GDM1 (cell line): ENCODE results near the gene RPS6KB2.
"Not testable (repeated sequence)": the region's sequence is repeated elsewhere in the genome, so short reads cannot be mapped to it uniquely, and the experiment has no call there.

Experiments used
- DNase-seq: peaks from one replicate; lab custom pipeline; 2025; lab: John Stamatoyannopoulos, UW

Gene RPS6KB2

GRCh38 chr11:67410984-67411784 is 17.1 kb upstream of the RPS6KB2 start:
- no peak for DNase-seq

DNA sequence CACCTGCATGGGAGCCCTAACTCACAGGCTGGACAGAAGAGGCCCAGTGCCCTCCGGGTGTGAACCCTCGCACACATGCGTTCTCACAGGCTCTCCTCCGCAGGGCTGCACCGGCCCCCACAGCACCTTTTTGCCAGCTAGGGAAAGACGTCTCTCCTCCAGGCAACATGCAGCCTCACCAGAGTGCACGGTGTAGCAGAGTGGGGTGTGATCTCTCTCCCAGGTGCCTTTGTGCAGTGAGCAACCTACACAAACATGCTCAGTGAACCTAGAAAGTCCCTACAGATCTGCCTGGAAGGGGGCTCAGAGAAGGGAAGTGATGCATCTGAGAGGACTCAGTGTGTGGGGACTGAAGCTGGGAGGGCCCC is 16.5 kb upstream of the RPS6KB2 start:
- no peak for DNase-seq

GRCh38 chr11:67412495-67413179 is 15.7 kb upstream of the RPS6KB2 start:
- DNase-seq, result no peak

DNA sequence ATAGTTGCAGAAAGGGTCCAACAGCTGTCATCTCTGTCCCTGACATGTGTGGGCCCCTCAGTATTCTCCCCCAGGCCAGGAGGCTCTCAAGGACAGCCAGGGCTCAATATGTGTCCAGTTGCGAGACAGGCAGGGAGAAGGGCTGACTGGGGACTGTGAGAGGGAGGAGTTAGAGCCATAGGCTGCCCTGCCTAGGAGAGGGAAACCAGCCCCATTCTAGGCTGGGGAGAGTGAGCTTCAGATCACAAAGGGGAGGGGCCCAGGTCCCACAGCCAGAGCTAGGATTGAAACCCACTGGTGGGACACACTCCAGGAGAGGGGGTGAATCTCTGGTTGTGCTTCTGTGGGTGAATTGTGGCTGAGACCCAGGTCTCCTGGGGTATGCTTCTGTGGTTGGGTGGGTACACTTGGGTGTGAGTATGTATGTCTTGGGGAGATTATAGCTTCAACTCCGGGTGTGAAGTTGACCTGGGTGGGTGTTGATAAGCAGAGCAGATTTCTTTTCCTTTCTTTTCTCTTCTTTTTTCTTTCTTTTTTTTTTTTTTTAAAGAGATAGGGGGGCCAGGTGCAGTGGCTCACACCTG is 14.9 kb upstream of the RPS6KB2 start:
- no peak for DNase-seq

DNA sequence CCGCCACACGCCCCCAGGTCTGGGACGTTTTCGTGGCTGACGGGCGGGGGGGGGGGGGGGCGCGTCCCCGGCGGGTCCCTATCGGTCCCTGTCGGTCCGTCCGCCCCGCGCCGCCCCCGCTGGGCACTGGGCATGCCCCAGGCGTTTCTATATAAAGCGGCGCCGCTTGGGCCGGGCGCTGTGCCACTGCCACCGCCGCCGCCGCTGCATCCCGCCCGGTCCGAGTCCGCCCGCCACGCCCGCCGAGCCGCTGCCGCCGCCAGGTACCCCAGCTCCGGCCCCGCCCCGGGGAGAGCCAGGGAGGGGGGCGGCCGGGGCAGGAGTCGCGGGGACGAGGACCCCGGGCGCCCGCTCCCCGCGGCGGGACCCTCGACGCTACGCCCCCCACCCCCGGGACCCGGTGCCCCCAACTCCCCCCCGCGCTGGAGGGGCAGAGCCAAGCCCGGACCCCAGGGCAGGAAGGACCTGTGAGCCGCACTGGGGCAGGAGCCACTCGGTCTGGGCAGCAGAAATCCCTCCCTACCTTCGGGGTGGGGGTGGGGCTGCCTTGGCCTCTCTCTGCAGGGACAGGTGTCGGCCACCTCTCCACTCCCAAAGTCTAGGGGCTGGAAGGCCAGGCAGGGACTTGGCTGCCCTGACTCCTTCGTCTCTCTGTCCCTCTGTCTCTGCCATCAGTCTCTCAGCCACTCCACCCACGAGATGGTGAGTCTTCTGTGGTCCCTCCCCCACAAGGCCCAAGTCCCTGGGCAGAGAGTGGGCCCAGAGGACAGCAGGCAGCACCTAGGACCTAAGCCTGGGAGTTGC is 12.6 kb upstream of the RPS6KB2 start, which contains the start of gene CARNS1:
Gene CARNS1, plus strand, starts transcription at position 178 of the 804 bp plus-strand sequence. Its CDS starts 522 bp downstream, at position 700.
- no peak for DNase-seq

GRCh38 chr11:67416416-67417335 is 11.6 kb upstream of the RPS6KB2 start:
- peak; percentile 21 for DNase-seq

GRCh38 chr11:67417425-67417824 is 10.9 kb upstream of the RPS6KB2 start:
- no peak for DNase-seq

DNA sequence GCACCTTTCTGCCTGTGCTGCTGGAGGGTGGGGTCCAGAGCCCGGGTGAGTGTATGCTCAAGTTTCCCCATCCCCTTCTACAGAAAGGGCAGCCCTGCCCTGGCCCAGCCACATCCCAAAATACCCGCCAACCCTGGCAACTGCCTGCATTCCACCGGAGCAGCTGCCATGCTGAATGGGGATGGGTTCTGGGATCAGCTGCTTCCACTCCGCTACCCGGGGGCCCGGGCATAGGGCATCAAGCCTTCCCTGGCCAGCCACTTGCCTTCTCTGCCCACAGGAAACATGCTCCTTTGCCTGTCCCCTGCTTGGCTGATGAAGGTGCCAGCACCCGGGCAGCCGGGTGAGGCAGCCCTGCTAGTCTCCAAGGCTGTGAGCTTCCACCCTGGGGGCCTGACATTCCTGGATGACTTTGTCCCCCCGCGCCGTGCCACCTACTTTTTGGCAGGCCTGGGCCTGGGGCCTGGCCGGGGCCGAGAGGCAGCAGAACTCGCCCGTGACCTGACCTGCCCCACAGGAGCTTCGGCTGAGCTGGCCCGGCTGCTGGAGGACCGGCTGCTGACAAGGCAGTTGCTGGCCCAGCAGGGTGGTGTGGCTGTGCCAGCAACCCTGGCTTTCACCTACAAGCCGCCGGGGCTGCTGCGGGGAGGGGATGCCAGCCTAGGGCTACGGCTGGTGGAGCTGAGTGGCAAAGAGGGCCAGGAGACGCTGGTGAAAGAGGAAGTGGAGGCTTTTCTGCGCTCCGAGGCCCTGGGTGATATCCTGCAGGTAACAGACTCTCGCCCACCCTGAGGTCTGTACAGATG is 9.6 kb upstream of the RPS6KB2 start:
- no peak for DNase-seq

- no peak for DNase-seq
Measured at GRCh38 chr11:67419325-67420049, 8.8 kb upstream of the RPS6KB2 start.

DNA sequence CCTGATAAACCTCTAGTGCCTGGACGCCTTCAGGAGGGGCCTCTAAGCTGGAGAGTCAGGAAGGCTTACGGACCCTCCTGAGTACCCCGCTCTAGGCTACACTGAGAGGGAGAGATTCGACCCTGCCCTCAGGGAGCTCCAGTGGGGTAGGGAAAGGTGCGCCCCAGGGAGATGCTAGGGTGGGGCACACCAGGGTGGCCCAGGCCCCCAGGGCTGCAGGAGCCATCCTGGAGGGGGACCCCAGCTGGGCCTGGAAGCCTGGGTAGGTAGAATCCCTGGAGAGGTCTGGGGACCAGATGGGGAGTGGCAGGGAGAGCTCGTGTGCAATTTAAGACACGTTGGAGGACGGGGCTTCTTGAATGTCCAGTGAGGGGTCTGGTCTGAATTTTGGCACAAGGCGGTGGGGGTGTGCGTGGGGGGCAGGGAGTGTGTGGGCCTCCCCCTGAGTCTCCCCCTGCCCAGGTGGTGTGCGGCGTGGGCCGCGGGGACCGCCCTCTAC is 8.1 kb upstream of the RPS6KB2 start:
- DNase-seq, result no peak

GRCh38 chr11:67420646-67421429 is 7.5 kb upstream of the RPS6KB2 start:
- DNase-seq, result peak; percentile 89

- no peak for DNase-seq
Measured at GRCh38 chr11:67421430-67422031, 6.8 kb upstream of the RPS6KB2 start.

DNA sequence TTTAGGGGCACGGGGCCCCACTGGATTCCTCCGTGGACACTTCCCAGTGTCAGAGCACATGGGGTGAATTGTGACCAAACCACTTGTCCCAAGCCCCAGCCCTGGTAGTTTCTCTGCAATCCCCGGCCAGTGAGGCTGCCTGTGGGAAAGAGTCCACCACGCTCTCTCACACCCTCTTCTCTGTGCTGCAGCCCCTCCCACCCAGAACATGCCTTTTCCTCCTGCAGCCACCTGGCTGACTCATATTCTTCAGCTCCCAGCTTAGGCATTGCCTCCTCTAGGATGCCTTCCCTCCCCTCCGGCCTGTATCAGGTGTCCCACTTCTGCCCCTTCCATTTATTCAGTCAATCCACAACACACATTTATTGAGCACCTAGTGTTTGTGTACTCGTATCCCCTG is 5.4 kb upstream of the RPS6KB2 start:
- DNase-seq, result no peak

- no peak for DNase-seq
Measured at GRCh38 chr11:67423466-67423865, 4.8 kb upstream of the RPS6KB2 start.

DNA sequence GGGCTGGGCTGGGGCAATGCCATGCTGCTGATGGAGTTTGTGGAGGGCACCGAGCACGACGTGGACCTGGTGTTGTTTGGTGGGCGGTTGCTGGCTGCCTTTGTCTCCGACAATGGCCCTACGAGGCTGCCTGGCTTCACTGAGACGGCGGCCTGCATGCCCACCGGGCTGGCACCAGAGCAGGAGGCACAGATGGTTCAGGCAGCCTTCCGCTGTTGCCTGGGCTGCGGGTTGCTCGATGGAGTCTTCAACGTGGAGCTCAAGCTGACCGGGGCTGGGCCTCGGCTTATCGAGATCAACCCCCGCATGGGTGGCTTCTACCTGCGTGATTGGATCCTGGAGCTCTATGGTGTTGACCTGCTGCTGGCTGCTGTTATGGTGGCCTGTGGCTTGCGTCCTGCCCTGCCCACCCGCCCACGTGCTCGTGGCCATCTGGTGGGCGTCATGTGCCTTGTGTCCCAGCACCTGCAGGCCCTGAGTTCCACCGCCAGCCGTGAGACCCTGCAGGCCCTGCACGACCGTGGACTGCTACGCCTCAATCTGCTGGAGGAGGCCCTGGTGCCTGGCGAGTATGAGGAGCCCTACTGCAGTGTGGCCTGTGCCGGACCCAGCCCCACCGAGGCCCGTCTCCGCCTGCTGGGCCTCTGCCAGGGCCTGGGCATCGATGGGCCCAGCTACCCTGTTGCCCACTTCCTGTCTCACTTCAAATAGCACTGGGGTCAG is 4.2 kb upstream of the RPS6KB2 start:
- no peak for DNase-seq

- not testable (repeated sequence) for DNase-seq
Measured at GRCh38 chr11:67427364-67427859, 882 bp upstream of the RPS6KB2 start.

DNA sequence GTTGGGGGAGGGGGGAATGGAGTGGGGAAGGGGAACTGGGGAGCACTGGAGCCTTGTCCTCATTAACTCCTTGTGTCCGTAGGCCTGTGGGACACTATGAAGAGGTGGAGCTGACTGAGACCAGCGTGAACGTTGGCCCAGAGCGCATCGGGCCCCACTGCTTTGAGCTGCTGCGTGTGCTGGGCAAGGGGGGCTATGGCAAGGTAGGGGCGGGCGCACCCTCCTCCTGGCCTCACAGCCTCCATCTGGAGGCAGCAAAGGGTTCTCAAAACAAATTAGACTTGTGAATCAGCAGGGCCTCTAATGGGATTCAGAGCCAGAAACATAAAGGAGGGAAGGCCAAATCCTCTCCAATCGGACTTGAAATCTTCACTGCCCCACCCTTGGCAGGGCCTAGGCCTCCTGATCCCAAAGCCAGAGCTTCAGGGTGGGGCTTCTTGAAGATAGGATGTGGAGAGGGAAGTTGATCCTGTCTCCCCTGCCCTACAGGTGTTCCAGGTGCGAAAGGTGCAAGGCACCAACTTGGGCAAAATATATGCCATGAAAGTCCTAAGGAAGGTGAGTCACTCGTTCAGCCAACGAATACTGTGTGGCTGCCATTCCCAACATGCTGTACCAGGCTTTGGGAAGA is 859 bp downstream of the RPS6KB2 start:
- no peak for DNase-seq
